A673 (cell line): ENCODE results near the gene TBC1D16. TPM values are rescaled to one million over a fixed set of nuclear protein-coding genes. Genes with fewer than 3 reads are reported as not detected.

Experiments used
- BruUV-seq: library from RNA; stranded (reverse); fragments of 400-500 nt; replicated peaks from 2 replicates; lab custom pipeline; 2021; lab: Mats Ljungman, UMichigan
- CTCF ChIA-PET: fragments of 300-600 bp; sonication (Branson Sonifier 250); formaldehyde crosslinking; loops from one replicate; lab custom pipeline; 2022; ENCODE audit warnings: antibody characterized with exemption; lab: Charles Lee
- POLR2A ChIA-PET: fragments of 300-600 bp; sonication (Branson Sonifier 250); formaldehyde crosslinking; loops from one replicate; lab custom pipeline; 2022; ENCODE audit warnings: antibody characterized with exemption; ENCODE audit not compliant: low non-redundant PET; lab: Charles Lee
- DNase-seq: peaks from one replicate; pipeline ENCODE4 v3.0.0-alpha.2; 2015; ENCODE audit warnings: low spot score
- H3K27ac ChIP-seq: fragments of 200-600 bp; sonication (generic); 2 replicates; pipeline ENCODE4 v1.5.1; 2016; ENCODE audit warnings: mixed run types, low read depth, mild to moderate bottlenecking, mixed read lengths, antibody characterized with exemption, low read length; ENCODE audit not compliant: poor library complexity, severe bottlenecking
- H3K27me3 ChIP-seq: fragments of 200-600 bp; sonication (generic); replicated peaks from 2 replicates; pipeline ENCODE4 v1.6.1; 2017; ENCODE audit warnings: mixed run types, low read depth, mild to moderate bottlenecking, mixed read lengths, antibody characterized with exemption, low read length; ENCODE audit not compliant: insufficient read depth, poor library complexity
- H3K36me3 ChIP-seq: fragments of 200-600 bp; sonication (generic); 2 replicates; pipeline ENCODE4 v1.6.1; 2016; ENCODE audit warnings: mixed run types, mild to moderate bottlenecking, mixed read lengths, antibody characterized with exemption, low read length; ENCODE audit not compliant: insufficient read depth, poor library complexity, severe bottlenecking
- H3K4me1 ChIP-seq: fragments of 200-600 bp; sonication (generic); 2 replicates; pipeline ENCODE4 v1.6.1; 2017; ENCODE audit warnings: mixed run types, mild to moderate bottlenecking, mixed read lengths, antibody characterized with exemption, low read length; ENCODE audit not compliant: insufficient read depth, poor library complexity, severe bottlenecking
- H3K4me3 ChIP-seq: fragments of 200-600 bp; sonication (generic); 2 replicates; pipeline ENCODE4 v1.5.1; 2016; ENCODE audit warnings: low read depth, mixed run types, mild to moderate bottlenecking, mixed read lengths, low read length; ENCODE audit not compliant: poor library complexity, severe bottlenecking
- H3K9me3 ChIP-seq: fragments of 200-600 bp; sonication (generic); 2 replicates; pipeline ENCODE4 v1.6.1; 2016; ENCODE audit warnings: mixed run types, low read depth, mild to moderate bottlenecking, mixed read lengths, antibody characterized with exemption, low read length; ENCODE audit not compliant: poor library complexity, severe bottlenecking
- CTCF ChIP-seq: fragments of 300-800, 200-600 bp; sonication (generic); conservative IDR thresholded peaks from 2 replicates; pipeline ENCODE4 v1.5.1; 2017; ENCODE audit warnings: low read depth, mild to moderate bottlenecking, antibody characterized with exemption, low read length, moderate library complexity, mixed read lengths
- EZH2 ChIP-seq: fragments of 200-600 bp; sonication (generic); IDR thresholded peaks from 2 replicates; pipeline ENCODE4 v1.6.1; 2017; ENCODE audit warnings: borderline replicate concordance, low read depth, mild to moderate bottlenecking, mixed read lengths, antibody characterized with exemption, low read length; ENCODE audit not compliant: poor library complexity, severe bottlenecking
- intact Hi-C: fragments of 100-400 bp; cut with micrococcal nuclease; formaldehyde crosslinking; loops from one replicate; pipeline ENCODE4 v1.10.0; 2022; ENCODE audit not compliant: unreplicated experiment
- total RNA-seq: library from RNA; stranded (reverse); gene quantifications from 2 replicates; pipeline ENCODE4 v1.2.3, GENCODE V29; 2021

Gene TBC1D16
- total RNA-seq, 1 experiment from 2014 or later: 49.1 TPM

- CTCF ChIA-PET: no interaction called here
- POLR2A ChIA-PET: interaction anchor here (0.6 kb wide), 1 partner anchor 12 kb away, joined by 3 read pairs; no protein-coding TSS in a partner anchor
- no peak for TF ChIP-seq EZH2
- peak; percentile 14; the same call in 1 of the 2 replicates for TF ChIP-seq CTCF
- Histone ChIP-seq H3K4me3 (peak overlapping the region; percentile 23), H3K27me3 (no peaks in the 10 kb centered on the region), H3K36me3 (no peaks in the 10 kb centered on the region), H3K4me1 (peaks cover 59% of the 10 kb centered on the region), H3K27ac (peak overlapping the region; percentile 93), H3K9me3 (no peaks in the 10 kb centered on the region)
- intact Hi-C loops: no loop called here
- no TSS peak for BruUV-seq
- peak; percentile 64 for DNase-seq
These were observed 84.9 kb downstream of the TBC1D16 start for GRCh38 chr17:79950751-79951150.

- H3K9me3 ChIP-seq: no peaks in the 10 kb centered on the region
- intact Hi-C loops: no loop called here
- TF ChIP-seq CTCF (no peak), EZH2 (no peak)
- ChIA-PET CTCF (no interaction called here), POLR2A (interaction anchor here (0.6 kb wide), 1 partner anchor 12 kb away, joined by 3 read pairs; no protein-coding TSS in a partner anchor)
- DNase-seq: no peak
- H3K27ac ChIP-seq: peak overlapping the region; percentile 93
- H3K4me1 ChIP-seq: peaks cover 59% of the 10 kb centered on the region
- BruUV-seq: no TSS peak
- no peaks in the 10 kb centered on the region for H3K36me3 ChIP-seq
- H3K27me3 ChIP-seq: no peaks in the 10 kb centered on the region
- peak overlapping the region; percentile 23 for H3K4me3 ChIP-seq
These were observed 85.4 kb downstream of the TBC1D16 start for GRCh38 chr17:79950306-79950705.

- CTCF ChIA-PET: no interaction called here
- no peak for TF ChIP-seq CTCF
- no peak for TF ChIP-seq EZH2
- intact Hi-C loops: no loop called here
- Histone ChIP-seq H3K27me3 (no peaks in the 10 kb centered on the region), H3K36me3 (no peaks in the 10 kb centered on the region), H3K4me3 (no peak overlapping the region), H3K27ac (peak overlapping the region; percentile 93), H3K4me1 (peaks cover 58% of the 10 kb centered on the region), H3K9me3 (no peaks in the 10 kb centered on the region)
- POLR2A ChIA-PET: interaction anchor here (0.6 kb wide), 1 partner anchor 112 kb away, joined by 4 read pairs; no protein-coding TSS in a partner anchor
- BruUV-seq: no TSS peak
- DNase-seq: peak; percentile 67
These were observed 85.9 kb downstream of the TBC1D16 start for GRCh38 chr17:79949656-79950209.
